IPS-18c (cell line): ENCODE results near the gene UMODL1.

Experiments used
- H3K4me3 ChIP-seq: 2 replicates; pipeline ENCODE4 v1.7.0; 2013; ENCODE audit warnings: low read depth, mild to moderate bottlenecking, low read length, moderate library complexity; ENCODE audit not compliant: insufficient read depth
- H3K9me3 ChIP-seq: one replicate; pipeline ENCODE4 v1.6.1; 2013; ENCODE audit warnings: mild to moderate bottlenecking, low read length, moderate library complexity; ENCODE audit not compliant: control insufficient read depth, insufficient read depth

The UMODL1 gene

GRCh38 chr21:42049578-42050430 lies 21.3 kb upstream of the UMODL1 start:
- H3K4me3 ChIP-seq = no peak overlapping the region
- H3K9me3 ChIP-seq = no peaks in the 10 kb centered on the region

GRCh38 chr21:42051788-42052187 lies 19.3 kb upstream of the UMODL1 start:
- H3K4me3 ChIP-seq = no peak overlapping the region

GRCh38 chr21:42055425-42055824 lies 15.7 kb upstream of the UMODL1 start:
- H3K4me3 ChIP-seq = no peak overlapping the region
- peaks cover 2% of the 10 kb centered on the region for H3K9me3 ChIP-seq

More at GRCh38 chr21:42051788-42052187, 19.3 kb upstream of the UMODL1 start:
- no peaks in the 10 kb centered on the region for H3K9me3 ChIP-seq

- peaks cover 2% of the 10 kb centered on the region for H3K9me3 ChIP-seq
- H3K4me3 ChIP-seq = no peak overlapping the region
Measured at GRCh38 chr21:42056468-42056867, 14.6 kb upstream of the UMODL1 start.

- H3K4me3 ChIP-seq = no peak overlapping the region
- H3K9me3 ChIP-seq = peaks cover 2% of the 10 kb centered on the region
Measured at GRCh38 chr21:42056996-42057689, 14.0 kb upstream of the UMODL1 start.

- Histone ChIP-seq H3K9me3 (peaks cover 2% of the 10 kb centered on the region), H3K4me3 (no peak overlapping the region)
Measured at GRCh38 chr21:42057851-42058437, 13.2 kb upstream of the UMODL1 start.

GRCh38 chr21:42058631-42059111 lies 12.4 kb upstream of the UMODL1 start:
- no peak overlapping the region for H3K4me3 ChIP-seq
- peaks cover 2% of the 10 kb centered on the region for H3K9me3 ChIP-seq

GRCh38 chr21:42059141-42059540 lies 12.0 kb upstream of the UMODL1 start:
- peaks cover 2% of the 10 kb centered on the region for H3K9me3 ChIP-seq
- H3K4me3 ChIP-seq = no peak overlapping the region

- Histone ChIP-seq H3K4me3 (no peak overlapping the region; the same call in 1 of the 2 replicates), H3K9me3 (peaks cover 2% of the 10 kb centered on the region)
Measured at GRCh38 chr21:42059721-42060120, 11.4 kb upstream of the UMODL1 start.

GRCh38 chr21:42060166-42060565 lies 11.0 kb upstream of the UMODL1 start:
- Histone ChIP-seq H3K9me3 (peaks cover 2% of the 10 kb centered on the region), H3K4me3 (no peak overlapping the region)

GRCh38 chr21:42061195-42061985 lies 9.7 kb upstream of the UMODL1 start:
- H3K4me3 ChIP-seq = no peak overlapping the region
- peaks cover 2% of the 10 kb centered on the region for H3K9me3 ChIP-seq

- no peak overlapping the region for H3K4me3 ChIP-seq
- peaks cover 2% of the 10 kb centered on the region for H3K9me3 ChIP-seq
Measured at GRCh38 chr21:42061986-42062235, 9.2 kb upstream of the UMODL1 start.

GRCh38 chr21:42062236-42063022 lies 8.7 kb upstream of the UMODL1 start:
- H3K4me3 ChIP-seq = no peak overlapping the region
- H3K9me3 ChIP-seq = peaks cover under 1% of the 10 kb centered on the region

- H3K4me3 ChIP-seq = no peak overlapping the region
Measured at GRCh38 chr21:42063191-42063570, 7.9 kb upstream of the UMODL1 start.

GRCh38 chr21:42063571-42064521 lies 7.3 kb upstream of the UMODL1 start:
- no peak overlapping the region for H3K4me3 ChIP-seq
- no peaks in the 10 kb centered on the region for H3K9me3 ChIP-seq

More at GRCh38 chr21:42063191-42063570, 7.9 kb upstream of the UMODL1 start:
- no peaks in the 10 kb centered on the region for H3K9me3 ChIP-seq

GRCh38 chr21:42066521-42066920 lies 4.6 kb upstream of the UMODL1 start:
- no peak overlapping the region for H3K4me3 ChIP-seq
- no peaks in the 10 kb centered on the region for H3K9me3 ChIP-seq
